AG04449 (cell line): ENCODE data around the gene MYOM3.

Experiments used
- CTCF ChIA-PET: fragments of 350-600 bp; formaldehyde crosslinking; extraction: SDS; loops from one replicate; lab custom pipeline; 2021; ENCODE audit warnings: antibody characterized with exemption; lab: Yijun Ruan, JAX
- POLR2A ChIA-PET: fragments of 400-600, 350-600 bp; formaldehyde crosslinking; extraction: SDS; loops from one replicate; lab custom pipeline; 2020; ENCODE audit warnings: antibody characterized with exemption, inconsistent platforms; lab: Yijun Ruan, JAX
- DNase-seq: peaks from one replicate; pipeline ENCODE4 v3.0.0-alpha.2; 2010; ENCODE audit warnings: low read depth, low spot score
- H3K4me3 ChIP-seq: 2 replicates; pipeline ENCODE4 v1.5.1; 2011; ENCODE audit warnings: low read depth, mild to moderate bottlenecking, control low read depth, low read length
- CTCF ChIP-seq: IDR thresholded peaks from one replicate; pipeline ENCODE4 v1.5.1; 2011; ENCODE audit warnings: mild to moderate bottlenecking, moderate library complexity, low read length, control low read depth, inconsistent platforms; ENCODE audit not compliant: insufficient read depth; ENCODE audit errors: missing control alignments

MYOM3 gene

GRCh38 chr1:24098102-24098501 is 13.8 kb downstream of the MYOM3 start:
- CTCF ChIA-PET = interaction anchor here (1.0 to 1.5 kb wide), 3 partner anchors 16 to 27 kb away, joined by 3 to 4 read pairs (median 3); no protein-coding TSS in a partner anchor
- TF ChIP-seq CTCF = no peak
- H3K4me3 ChIP-seq = no peak overlapping the region
- DNase-seq = no peak
- POLR2A ChIA-PET = no interaction called here

GRCh38 chr1:24097663-24098062 is 14.3 kb downstream of the MYOM3 start:
- DNase-seq = no peak
- ChIA-PET CTCF (interaction anchor here (1.0 to 1.5 kb wide), 3 partner anchors 16 to 27 kb away, joined by 3 to 4 read pairs (median 3); no protein-coding TSS in a partner anchor), POLR2A (no interaction called here)
- TF ChIP-seq CTCF = no peak
- H3K4me3 ChIP-seq = no peak overlapping the region

GRCh38 chr1:24096739-24097103 is 15.2 kb downstream of the MYOM3 start:
- no peak for DNase-seq
- ChIA-PET CTCF (no interaction called here), POLR2A (no interaction called here)
- no peak overlapping the region for H3K4me3 ChIP-seq
- TF ChIP-seq CTCF = no peak

- ChIA-PET CTCF (no interaction called here), POLR2A (interaction anchor here (1.0 kb wide), 1 partner anchor 10 kb away, joined by 4 read pairs; no protein-coding TSS in a partner anchor)
- no peak for TF ChIP-seq CTCF
Measured at GRCh38 chr1:24096009-24096738, 15.8 kb downstream of the MYOM3 start.

GRCh38 chr1:24095140-24095859 is 16.6 kb downstream of the MYOM3 start:
- TF ChIP-seq CTCF = no peak
- ChIA-PET CTCF (no interaction called here), POLR2A (interaction anchor here (1.0 kb wide), 1 partner anchor 11 kb away, joined by 4 read pairs; no protein-coding TSS in a partner anchor)

More at GRCh38 chr1:24096009-24096738, 15.8 kb downstream of the MYOM3 start:
- DNase-seq = no peak
- H3K4me3 ChIP-seq = no peak overlapping the region

GRCh38 chr1:24094554-24094953 is 17.4 kb downstream of the MYOM3 start:
- POLR2A ChIA-PET = no interaction called here
- H3K4me3 ChIP-seq = no peak overlapping the region
- no peak for TF ChIP-seq CTCF
- CTCF ChIA-PET = no interaction called here
- no peak for DNase-seq

More at GRCh38 chr1:24095140-24095859, 16.6 kb downstream of the MYOM3 start:
- DNase-seq = no peak
- no peak overlapping the region for H3K4me3 ChIP-seq
